ENCODE measurements around the gene GRIK4.

- TF ChIP-seq, protein P1, sequence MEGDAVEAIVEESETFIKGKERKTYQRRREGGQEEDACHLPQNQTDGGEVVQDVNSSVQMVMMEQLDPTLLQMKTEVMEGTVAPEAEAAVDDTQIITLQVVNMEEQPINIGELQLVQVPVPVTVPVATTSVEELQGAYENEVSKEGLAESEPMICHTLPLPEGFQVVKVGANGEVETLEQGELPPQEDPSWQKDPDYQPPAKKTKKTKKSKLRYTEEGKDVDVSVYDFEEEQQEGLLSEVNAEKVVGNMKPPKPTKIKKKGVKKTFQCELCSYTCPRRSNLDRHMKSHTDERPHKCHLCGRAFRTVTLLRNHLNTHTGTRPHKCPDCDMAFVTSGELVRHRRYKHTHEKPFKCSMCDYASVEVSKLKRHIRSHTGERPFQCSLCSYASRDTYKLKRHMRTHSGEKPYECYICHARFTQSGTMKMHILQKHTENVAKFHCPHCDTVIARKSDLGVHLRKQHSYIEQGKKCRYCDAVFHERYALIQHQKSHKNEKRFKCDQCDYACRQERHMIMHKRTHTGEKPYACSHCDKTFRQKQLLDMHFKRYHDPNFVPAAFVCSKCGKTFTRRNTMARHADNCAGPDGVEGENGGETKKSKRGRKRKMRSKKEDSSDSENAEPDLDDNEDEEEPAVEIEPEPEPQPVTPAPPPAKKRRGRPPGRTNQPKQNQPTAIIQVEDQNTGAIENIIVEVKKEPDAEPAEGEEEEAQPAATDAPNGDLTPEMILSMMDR (IDR thresholded peaks at IDR 0.05; ENCODE audit: low read length) = no peak
- no peak for TF ChIP-seq EZH2 (IDR thresholded peaks at IDR 0.05; ENCODE audit: borderline replicate concordance, low read length)
These were observed 304.6 kb downstream of the GRIK4 start for GRCh38 chr11:120816176-120816575.

Data from OCI-LY1 (cell line).